ENCODE measurements around the gene GRP.
A peak's percentile ranks its signal among the peaks of the same experiment; 100 is the strongest.

The GRP gene
- total RNA-seq = 0 to 0.55 (median 0) reads per million in 17 experiments

DNA sequence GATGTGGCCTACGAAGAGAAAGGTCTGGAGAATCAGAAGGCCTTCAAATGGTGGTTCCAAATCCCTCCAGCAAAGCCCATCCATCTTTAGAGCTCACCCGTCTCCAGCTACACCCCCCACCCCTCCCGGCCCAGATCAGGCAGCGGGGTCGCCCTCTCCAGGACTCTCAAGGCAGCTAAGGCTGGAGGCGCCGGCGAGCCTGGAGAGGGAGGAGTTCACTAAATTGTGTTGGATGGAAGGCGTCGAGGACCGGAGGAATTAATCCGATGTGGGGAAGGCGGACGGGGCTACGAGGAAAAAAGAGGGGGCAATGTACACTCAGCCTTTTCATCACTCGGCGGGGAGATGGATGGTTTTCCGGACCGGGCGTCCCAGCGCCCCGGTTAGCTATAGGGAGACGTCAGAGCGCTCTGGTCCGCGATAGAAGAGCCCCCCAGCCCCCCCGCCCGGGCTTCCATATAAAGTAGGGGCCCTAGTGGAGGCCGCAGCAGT is at the start of gene GRP:
Gene GRP, plus strand, starts transcription at position 487 of the 492 bp plus-strand sequence. CDS start 108 bp downstream, outside the sequence.
- DNase-seq = no peak

DNA sequence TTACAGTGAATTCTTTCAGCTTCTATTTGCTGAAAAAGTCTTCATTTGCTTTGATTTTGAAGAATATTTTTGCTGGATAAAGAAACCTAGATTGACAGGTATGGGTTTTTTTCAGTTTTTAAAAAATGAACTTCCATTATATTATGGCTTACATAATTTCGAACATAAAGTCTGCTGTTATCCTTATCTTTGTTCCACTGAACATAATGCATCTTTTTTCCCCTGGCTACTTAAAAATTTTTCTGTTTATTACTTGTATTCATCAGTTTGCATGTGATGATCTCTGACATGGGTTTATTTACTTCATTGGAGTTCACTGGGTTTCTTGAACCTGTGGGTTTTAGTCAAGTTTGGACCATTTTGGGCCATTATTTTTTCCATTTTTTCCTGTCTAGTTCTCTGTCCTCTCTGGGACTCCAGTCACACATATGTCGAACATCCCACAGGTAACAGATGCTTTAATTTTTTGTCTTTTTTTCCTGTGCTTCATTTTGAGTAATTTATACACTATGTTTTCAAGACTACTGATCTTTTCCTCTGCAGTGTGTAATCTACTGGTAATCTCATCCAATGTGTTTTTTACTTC is 47.2 kb upstream of the GRP start:
- DNase-seq = peak in 1 of 4 experiments; percentile 1

DNA sequence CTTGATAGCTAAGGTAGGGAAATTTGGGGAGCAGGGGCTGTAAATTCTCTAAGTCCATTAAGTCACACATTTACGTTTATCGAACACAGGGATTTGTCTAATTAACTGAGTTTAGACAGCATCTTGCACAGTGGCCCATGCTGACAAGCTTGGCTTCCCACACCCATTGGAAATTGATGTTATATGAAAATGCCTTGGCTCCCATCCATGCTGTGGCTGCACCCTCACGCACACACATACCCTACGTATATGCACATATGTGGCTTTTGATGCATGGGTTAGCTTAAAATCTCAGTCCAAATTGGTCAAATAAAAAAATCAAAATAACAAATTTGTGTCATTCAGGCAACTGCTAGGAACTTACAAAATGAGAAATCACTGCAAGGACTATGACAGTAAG is 42.5 kb upstream of the GRP start:
- DNase-seq = no peak

DNA sequence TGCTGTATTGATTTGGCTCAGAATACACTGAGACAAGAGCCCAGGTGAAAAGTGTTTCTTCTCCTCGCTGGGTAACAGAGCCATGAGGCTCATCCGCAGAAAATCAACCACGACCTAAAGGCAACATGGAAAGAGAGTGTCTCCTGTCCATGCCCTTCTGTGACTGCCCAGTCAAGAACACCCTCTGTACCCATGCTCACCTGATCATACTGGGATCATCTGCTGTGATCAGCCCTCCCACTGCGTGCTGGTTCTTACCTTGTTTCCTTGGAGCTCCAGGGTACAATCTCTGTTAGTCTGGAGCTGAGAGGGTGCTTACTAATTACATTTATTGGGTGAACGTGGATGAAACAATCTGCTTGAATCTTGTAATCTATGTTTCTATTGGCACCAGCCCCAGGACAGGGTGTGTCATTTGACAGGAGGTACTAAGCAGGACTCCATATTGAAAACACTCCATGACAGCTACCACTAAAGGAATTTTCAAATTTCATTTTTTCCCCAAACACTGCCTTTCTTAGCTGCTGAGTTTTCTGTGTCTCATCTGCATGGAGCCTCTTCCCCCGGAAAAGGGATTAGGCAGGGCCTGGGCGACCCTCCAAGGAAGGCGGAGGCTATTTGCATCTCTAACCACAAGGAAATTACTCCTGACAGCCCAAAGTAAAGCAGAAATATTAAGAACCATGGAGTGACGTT is 39.7 kb upstream of the GRP start:
- DNase-seq = no peak

DNA sequence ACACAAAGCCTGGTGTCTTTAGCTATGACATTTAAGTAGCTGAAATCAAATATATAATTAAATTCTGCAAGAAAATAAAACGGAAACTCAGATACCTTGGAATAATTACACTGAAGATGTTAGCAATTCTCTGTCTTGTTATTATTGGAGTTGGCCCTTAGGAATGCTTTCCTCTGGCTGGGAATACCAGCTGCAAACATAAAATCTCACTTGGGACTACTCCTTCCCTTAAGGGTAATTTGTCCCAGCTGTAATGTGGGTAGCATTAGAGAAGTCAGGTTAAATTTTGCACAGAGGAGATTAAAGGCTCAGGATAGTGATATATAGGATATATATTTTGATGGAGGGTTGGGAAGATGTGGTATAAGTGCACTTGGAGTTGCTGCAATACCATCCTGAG is 37.3 kb upstream of the GRP start:
- no peak for DNase-seq

DNA sequence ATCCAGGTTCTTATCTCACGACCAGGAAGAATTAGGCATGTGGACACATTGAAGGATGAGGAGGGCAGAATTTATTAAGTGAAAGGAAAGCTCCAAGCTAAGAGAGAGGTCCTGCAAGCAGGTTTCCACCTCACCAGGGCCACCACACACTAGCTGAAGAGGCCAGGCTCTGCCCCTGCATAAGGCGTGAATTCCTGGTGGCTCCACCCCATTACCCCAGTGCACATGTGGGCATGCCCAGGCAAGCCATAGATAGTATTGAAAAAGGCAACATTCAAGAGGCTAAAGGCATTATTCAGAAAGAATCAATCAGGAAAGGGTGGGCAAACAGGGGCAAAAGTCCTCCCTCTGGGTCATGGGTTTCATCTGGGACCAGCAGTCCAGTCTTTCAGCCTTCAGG is 30.9 kb upstream of the GRP start:
- DNase-seq = no peak

DNA sequence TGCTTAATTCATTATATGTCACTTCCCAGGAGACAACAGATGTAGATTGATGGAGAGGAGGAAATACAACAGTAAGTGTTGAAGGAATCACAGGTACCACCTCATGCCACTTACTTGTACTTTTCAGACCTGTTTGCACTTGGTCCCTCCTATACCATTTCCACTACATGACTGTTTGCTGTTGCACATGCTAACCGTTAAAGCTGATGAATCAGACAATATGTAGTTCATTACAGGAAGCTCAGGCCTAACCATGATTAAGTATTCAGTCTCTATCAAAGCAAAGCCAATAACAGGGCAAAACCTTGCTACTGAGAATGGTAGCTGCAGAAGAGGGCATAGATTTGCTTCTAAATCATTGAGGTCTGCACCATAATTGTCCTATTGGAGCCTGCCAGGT is 30.2 kb upstream of the GRP start:
- DNase-seq = no peak

DNA sequence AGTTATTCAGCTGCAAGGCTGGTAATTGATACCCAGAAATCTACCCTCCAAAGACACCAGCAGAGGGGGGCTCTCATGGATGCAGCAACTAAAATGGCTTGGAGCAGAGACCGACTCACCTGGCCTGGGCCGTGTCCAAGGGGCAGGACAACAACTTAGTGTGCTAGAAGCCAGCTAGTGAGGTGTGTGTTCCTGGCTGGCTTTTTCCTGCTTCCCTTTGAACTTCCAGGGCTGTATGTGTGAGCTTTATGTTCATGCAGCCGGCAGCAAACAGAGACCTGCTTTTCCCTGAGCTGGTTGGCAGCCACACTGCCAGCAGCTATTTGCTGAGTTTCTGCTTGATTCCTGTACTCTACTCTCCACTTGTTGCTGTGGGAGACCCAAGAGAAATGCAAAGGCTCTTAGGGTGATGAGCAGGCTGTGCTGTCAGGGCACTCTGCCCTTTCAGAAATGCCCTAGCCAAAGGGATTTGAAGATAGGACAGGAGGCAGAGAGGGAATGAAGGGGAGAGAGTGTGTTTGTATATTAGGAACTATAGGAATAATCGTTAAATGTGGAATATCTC is 23.7 kb upstream of the GRP start:
- no peak for DNase-seq

DNA sequence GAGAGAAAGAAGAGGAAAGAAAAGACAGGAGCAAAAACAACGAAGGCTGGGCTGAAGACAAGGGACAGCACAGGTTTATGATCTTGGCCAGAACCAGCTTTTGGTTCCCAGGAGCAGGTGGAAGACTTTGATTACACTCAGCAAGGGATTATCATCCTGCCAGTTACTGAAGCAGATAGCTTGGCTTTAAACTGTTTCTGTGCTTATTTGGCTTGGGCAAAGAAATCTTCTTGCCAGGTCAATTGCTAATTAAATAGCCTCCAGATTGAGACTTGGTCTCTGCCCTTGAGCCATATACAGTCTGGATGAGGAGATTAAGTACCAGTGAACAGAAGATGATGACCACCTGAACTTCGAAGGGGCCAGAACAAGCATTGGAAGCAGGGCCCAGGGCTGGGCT is 22.3 kb upstream of the GRP start:
- no peak for DNase-seq

DNA sequence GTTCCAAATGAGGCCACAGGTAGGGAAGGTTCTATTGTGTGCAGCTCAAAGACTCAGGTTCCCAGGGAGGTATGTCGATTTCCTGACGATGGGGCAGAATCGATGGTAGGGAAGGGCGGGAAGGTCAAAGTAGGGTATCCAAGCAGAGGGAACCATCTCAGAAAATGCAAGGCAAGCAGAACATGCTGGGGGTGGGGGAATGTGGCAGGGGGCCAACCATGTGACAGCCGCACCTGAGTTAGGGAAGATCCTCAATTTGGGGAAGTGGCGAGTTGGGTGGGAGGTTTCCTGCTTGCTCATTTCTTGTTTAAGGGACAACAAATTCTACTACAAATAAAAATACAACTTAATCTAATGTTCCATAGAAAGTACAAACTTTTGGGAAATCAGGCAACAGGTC is 21.7 kb upstream of the GRP start:
- DNase-seq = no peak

DNA sequence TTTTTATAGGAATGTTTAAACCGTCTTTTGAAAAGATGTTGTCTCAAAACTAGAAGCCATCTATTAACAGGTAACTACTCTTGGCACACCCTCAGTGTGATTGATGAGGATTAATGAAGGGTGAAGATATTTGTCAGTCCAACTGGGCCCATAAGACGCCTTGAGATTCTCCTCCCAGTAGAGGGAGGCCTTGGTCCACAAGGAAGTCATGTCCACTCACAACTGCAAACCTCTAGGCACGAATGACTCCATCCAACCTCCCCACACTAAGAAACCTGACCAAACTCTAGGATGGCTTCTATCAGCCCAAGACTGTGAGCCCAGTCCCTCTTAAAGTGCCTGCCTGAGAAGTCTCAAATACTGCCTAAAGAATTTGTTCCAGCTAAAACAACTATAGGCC is 19.2 kb upstream of the GRP start:
- DNase-seq = no peak

DNA sequence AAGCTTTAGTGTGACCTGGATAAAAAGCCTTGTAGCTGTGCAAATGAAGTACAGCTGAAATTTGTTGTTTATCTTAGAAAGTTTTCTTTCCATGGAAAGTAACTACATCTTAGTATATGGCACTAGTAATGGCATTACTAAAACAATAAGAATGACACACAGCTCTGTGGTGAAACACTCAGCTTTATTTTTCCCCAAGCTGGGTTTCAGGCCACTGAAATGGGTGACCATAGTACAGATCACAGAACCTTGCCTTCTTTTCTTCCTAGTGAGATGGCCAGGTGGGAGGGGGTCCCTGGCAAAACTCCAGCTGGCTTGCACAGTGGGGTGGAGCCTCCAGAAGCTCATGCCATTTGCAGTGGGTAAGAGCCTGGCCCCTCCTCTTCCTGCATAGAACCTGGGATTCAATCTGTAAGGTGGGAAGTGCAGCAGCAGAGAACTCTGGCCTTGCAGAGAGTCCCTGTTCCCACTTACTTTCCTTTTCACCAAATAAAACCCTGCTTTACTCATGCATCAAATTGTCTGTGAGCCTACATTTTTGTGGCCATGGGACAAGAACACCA is 17.6 kb upstream of the GRP start:
- DNase-seq = no peak

DNA sequence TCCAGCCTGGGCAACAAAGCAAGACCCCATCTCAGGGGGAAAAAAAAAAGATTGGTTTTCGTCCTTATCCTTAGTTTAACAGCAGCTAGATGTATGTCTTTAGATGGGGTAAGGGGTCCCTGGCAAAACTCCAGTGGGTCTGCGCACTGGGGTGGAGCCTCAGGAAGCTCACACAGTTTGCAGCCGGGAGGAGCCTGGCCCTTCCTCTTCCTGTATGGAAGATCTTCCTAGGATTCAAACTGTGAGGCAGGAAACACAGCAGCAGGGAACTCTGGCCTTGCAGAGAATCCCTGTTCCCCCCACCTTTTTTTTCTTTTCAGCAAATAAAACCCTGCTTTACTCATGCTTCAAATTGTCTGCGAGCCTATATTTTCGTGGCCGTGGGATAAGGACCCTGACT is 12.5 kb upstream of the GRP start:
- no peak for DNase-seq

DNA sequence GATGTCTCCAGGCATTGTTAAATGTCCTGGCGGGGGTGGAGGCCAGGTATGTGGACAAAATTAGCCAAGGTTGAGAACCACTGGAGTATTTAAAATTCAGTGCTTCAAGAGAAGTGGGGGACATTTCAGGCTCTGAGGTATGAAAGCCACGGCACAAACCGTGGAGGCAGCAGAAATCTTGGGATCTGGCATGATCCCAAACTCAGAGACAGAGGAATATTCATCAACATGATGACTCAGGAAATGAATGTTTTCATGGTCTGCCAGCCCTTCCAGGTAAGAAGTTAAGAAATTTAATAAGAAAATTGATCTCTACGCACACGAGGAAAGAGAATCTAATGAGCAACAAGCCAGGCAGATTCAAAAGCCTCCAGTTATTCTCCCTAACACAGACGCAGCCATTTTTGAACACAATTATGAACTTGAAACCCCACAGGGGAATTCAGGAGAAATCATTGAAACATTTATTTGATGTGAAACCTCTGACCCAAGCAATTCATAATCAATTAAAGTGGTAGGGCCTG is 11.3 kb upstream of the GRP start:
- DNase-seq = no peak

DNA sequence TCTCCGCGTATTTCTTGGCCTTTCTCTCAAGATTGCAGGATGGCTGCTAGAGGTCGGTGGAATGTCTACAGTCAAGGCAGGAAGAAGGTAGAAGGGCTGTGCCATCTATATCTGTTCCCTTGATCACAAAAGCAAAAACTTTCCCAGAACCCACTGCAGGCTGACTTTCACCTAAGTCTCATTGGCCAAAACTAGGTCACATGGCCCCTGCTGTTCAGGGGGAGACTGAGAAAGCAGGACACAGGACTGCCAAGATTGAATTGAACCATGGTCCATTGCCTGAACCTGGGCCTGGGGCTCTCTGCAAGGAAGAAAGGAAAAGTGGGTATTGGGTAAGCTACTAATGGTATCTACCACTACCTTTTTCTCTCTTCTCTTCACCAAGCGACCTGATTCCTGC is 9.7 kb upstream of the GRP start:
- DNase-seq = no peak

DNA sequence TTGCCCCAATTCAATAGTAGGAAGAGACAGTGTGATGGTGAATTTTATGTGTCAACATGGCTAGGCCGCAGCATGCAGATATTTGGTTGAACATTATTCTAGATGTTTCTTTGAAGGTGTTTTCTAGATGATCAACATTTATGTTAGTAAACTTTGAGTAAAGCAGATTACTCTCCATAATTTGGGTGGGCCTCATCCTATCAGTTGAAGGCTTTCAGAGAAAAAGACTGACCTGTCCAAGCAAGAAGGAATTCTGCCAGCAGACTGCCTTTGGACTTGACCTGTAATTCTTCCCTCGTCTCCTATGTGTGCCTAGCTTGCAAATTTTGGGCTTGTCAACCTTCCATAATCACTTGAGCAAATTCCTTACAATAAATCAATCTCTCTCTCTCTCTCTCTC is 8.3 kb upstream of the GRP start:
- DNase-seq = no peak

DNA sequence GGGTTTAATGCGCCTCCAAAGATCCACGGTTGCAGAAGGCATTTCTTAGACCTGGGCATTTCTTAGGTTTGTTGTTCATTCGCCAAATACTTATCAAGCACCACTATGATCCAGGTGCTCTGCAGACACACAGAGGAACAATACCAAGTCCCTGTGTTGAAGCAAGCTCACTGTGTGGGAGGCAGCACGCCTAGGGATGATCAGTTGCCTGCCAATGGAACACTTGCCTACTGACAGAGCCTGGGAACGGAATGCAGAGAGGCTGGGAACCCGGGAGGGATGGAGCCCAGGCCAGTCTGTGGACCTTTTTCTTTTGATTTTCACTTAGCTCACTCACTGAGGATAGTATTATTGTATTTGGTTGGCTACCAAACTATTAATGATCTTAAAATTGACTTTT is 1.9 kb upstream of the GRP start:
- DNase-seq = no peak

DNA sequence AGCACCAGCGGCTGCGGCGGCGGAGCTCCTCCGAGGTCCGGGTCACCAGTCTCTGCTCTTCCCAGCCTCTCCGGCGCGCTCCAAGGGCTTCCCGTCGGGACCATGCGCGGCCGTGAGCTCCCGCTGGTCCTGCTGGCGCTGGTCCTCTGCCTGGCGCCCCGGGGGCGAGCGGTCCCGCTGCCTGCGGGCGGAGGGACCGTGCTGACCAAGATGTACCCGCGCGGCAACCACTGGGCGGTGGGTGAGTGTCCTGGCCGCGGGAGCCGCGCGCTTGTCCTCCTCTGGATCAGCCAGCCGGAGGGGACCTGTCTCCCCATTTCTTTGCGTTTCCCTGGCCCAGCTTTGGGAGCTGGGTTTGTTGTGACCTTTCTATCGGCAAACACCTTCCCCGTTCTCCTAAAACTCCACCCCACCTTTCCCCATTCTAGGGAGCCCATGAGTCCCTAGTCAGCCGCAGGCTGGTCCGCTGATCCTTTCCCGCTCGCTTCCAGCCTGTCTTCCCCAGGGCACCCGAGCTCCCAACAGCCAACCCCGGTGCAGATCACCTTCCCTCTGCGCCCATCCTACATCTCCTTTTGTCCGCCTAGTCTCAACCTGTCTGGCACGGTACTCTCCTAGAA is 316 bp downstream of the GRP start:
- no peak for DNase-seq

DNA sequence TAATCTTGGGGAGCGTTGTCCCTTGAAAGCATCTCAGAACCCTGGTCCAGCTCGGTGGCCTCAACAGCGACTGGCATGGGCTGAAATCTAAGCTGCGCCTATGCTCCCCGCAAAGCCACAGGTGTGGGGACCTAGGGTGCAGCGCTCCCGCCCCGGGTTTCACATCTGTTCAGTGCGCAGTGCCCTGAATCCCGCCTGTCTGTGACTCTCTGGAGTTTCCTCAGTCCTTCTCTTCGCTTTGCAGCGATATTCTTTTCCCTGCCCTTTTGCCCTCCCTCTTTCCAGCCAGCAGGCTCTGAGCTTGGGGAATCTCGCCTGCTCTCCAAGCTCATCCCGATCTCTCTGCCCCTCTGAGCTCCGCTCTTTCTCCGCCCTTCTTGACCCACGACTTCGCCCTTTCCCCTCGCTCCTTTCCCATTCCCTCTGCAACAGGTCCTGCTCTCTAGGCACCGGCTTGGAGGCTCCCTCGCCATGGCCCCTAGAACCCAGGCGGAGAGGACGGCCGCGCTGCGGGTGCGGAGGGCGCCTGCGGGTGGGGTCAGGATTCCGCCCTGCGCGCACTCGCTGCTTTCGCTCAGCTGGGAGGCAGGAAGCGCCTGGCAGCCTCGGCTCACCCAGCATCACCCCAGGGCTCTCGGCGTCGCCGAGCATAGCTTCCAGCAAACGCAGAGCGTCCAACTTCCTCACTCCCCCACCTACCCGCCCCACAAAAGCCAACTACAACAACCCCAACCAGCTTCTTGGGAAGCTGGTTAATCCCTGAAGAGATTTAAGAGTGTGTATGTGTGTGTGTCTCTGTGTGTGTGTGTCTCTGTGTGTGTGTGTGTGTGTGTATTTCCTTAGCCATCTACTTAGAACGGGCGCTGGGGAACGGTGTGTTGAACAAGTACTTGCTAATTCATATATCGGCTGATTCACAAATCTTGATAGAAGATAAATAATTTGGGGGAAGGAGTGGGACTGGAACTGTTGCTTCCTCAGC is 1.1 kb downstream of the GRP start:
- no peak for DNase-seq

DNA sequence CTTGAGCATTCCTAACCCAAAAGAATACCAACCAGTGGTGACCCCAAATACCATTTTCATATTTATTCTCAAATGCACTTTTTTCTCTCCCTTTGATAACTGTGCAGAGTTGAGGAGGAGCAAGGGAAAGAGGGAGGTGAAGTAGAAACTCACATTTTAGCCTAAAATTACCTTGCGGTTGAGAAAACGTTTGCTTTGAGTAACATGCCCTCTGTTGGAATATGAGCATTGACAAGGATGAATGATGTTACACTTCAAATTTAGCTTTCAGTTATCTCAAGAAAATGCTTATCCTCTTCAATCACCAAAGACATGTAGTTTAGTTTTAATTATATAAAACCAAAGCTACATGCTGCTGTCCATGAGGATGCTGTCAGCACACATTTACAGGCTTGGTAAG is 2.4 kb downstream of the GRP start:
- DNase-seq = no peak

DNA sequence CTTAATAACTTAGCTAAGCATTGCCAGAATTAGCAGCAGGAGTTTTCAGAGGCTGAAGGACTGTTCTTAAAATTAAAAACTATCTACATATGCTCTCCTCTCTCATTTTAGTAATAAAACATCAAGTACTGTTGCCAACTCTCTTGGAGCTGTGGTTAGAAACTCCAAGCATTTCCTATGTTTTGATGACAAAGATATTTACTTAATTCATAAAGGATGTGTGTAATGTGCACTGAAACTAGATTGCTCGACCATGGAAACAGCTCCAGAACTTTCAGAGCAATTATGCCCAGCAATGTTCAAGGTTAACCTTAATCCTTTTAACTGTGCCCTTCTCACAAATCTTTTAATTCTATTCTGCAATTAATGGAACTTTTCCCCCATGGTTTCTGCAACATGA is 8.4 kb downstream of the GRP start:
- no peak for DNase-seq

DNA sequence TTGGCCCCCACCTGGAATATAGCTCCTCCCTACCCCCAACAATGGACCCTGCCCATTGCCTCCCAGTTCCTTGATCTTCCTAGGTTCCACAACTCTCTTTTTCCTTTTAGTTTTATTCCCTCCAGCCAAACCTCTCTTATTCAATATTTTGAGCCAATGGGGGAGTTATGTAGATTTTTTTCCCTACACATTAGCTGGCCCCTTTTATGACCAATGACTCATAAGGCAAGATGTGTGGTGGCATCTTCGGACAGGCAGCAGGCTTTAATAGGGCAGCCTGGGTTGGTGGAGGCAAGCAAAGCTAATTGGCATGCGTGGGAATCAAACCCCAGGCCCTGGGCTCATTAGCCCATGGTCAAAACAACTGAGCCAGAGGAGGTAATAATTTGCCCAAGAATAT is 9.2 kb downstream of the GRP start:
- DNase-seq = no peak
